H9 (cell line): Measurements from ENCODE around the gene BATF. TPM values are rescaled to one million over a fixed set of nuclear protein-coding genes. Genes with fewer than 3 reads are reported as not detected.

Experiments used
- DNase-seq: peaks from one replicate; pipeline ENCODE4 v3.0.0-alpha.2; 2017
- H2AFZ ChIP-seq: one replicate; pipeline ENCODE4 v1.6.1; 2013; ENCODE audit warnings: mild to moderate bottlenecking, low read length, control low read depth, moderate library complexity
- H2AK5ac ChIP-seq: 2 replicates; pipeline ENCODE4 v1.6.1; 2013; ENCODE audit warnings: low read length, control low read depth, mixed read lengths; ENCODE audit not compliant: insufficient read length
- H2BK120ac ChIP-seq: one replicate; pipeline ENCODE4 v1.6.1; 2013; ENCODE audit warnings: low read depth, mild to moderate bottlenecking, low read length, control low read depth, inconsistent platforms; ENCODE audit not compliant: poor library complexity, severe bottlenecking
- H2BK12ac ChIP-seq: 2 replicates; pipeline ENCODE4 v1.6.1; 2013; ENCODE audit warnings: low read length, control low read depth, mixed read lengths, low read depth; ENCODE audit not compliant: insufficient read length
- H2BK15ac ChIP-seq: 2 replicates; pipeline ENCODE4 v1.6.1; 2013; ENCODE audit warnings: low read depth, low read length, control low read depth
- H2BK20ac ChIP-seq: one replicate; pipeline ENCODE4 v1.6.1; 2013; ENCODE audit warnings: low read depth, mild to moderate bottlenecking, low read length, control low read depth, inconsistent platforms; ENCODE audit not compliant: poor library complexity, severe bottlenecking
- H2BK5ac ChIP-seq: 2 replicates; pipeline ENCODE4 v1.6.1; 2013; ENCODE audit warnings: low read length, control low read depth, mixed read lengths; ENCODE audit not compliant: insufficient read length
- H3K14ac ChIP-seq: 2 replicates; pipeline ENCODE4 v1.6.1; 2013; ENCODE audit warnings: low read length, control low read depth; ENCODE audit not compliant: insufficient read depth
- H3K18ac ChIP-seq: 2 replicates; pipeline ENCODE4 v1.6.1; 2013; ENCODE audit warnings: low read depth, mild to moderate bottlenecking, mixed read lengths, low read length, control low read depth; ENCODE audit not compliant: insufficient read length
- H3K23ac ChIP-seq: 2 replicates; pipeline ENCODE4 v1.6.1; 2013; ENCODE audit warnings: low read length, control low read depth, mixed read lengths, low read depth; ENCODE audit not compliant: insufficient read length
- H3K23me2 ChIP-seq: 2 replicates; pipeline ENCODE4 v1.6.1; 2013; ENCODE audit warnings: low read depth, mild to moderate bottlenecking, mixed read lengths, low read length, control low read depth; ENCODE audit not compliant: insufficient read length, poor library complexity, severe bottlenecking
- H3K27ac ChIP-seq: 2 replicates; pipeline ENCODE4 v1.5.1; 2013; ENCODE audit warnings: low read length, control low read depth, mixed read lengths, low read depth; ENCODE audit not compliant: insufficient read length
- H3K27me3 ChIP-seq: 2 replicates; pipeline ENCODE4 v1.6.1; 2013; ENCODE audit warnings: low read length, control low read depth, inconsistent platforms; ENCODE audit not compliant: insufficient read depth
- H3K4ac ChIP-seq: 2 replicates; pipeline ENCODE4 v1.6.1; 2013; ENCODE audit warnings: low read depth, mild to moderate bottlenecking, control low read depth, inconsistent platforms, low read length, moderate library complexity
- H3K4me1 ChIP-seq: 2 replicates; pipeline ENCODE4 v1.6.1; 2013; ENCODE audit warnings: low read length, control low read depth, inconsistent platforms; ENCODE audit not compliant: insufficient read depth
- H3K4me2 ChIP-seq: 2 replicates; pipeline ENCODE4 v1.6.1; 2013; ENCODE audit warnings: low read length, control low read depth, mixed read lengths; ENCODE audit not compliant: insufficient read length, insufficient read depth
- H3K56ac ChIP-seq: 2 replicates; pipeline ENCODE4 v1.6.1; 2013; ENCODE audit warnings: low read depth, mild to moderate bottlenecking, mixed read lengths, low read length, control low read depth; ENCODE audit not compliant: insufficient read length
- H3K79me1 ChIP-seq: 2 replicates; pipeline ENCODE4 v1.6.1; 2013; ENCODE audit warnings: low read depth, mild to moderate bottlenecking, moderate library complexity, low read length, control low read depth, inconsistent platforms; ENCODE audit not compliant: insufficient read depth, poor library complexity, severe bottlenecking
- H3K79me2 ChIP-seq: 2 replicates; pipeline ENCODE4 v1.6.1; 2013; ENCODE audit warnings: low read length, control low read depth, inconsistent platforms; ENCODE audit not compliant: insufficient read depth
- H3K9ac ChIP-seq: 2 replicates; pipeline ENCODE4 v1.6.1; 2013; ENCODE audit warnings: low read length, control low read depth, mixed read lengths; ENCODE audit not compliant: insufficient read length; ENCODE audit errors: extremely low read depth
- H3K9me3 ChIP-seq: one replicate; pipeline ENCODE4 v1.6.1; 2013; ENCODE audit warnings: low read depth, low read length, inconsistent platforms; ENCODE audit not compliant: control insufficient read depth
- H3T11ph ChIP-seq: one replicate; pipeline ENCODE4 v1.6.1; 2013; ENCODE audit warnings: mild to moderate bottlenecking, low read length, control low read depth, inconsistent platforms
- H4K20me1 ChIP-seq: one replicate; pipeline ENCODE4 v1.6.1; 2013; ENCODE audit not compliant: control insufficient read depth, insufficient read length, insufficient read depth
- H4K5ac ChIP-seq: 2 replicates; pipeline ENCODE4 v1.6.1; 2013; ENCODE audit warnings: low read depth, mild to moderate bottlenecking, mixed read lengths, low read length, control low read depth; ENCODE audit not compliant: insufficient read length
- H4K8ac ChIP-seq: replicated peaks from 2 replicates; pipeline ENCODE4 v1.6.1; 2013; ENCODE audit warnings: low read length, control low read depth, mixed read lengths, low read depth; ENCODE audit not compliant: insufficient read length
- H4K91ac ChIP-seq: 2 replicates; pipeline ENCODE4 v1.6.1; 2013; ENCODE audit warnings: low read depth, mild to moderate bottlenecking, moderate library complexity, mixed read lengths, low read length, control low read depth; ENCODE audit not compliant: insufficient read length
- H3K27ac Mint-ChIP-seq, 3 experiments: 2 replicates in 2 of 3; 3 replicates in 1 of 3; pipeline ENCODE4 v1.8.0; 2020 to 2021; ENCODE audit warnings: mixed read lengths in 3 of 3, mild to moderate bottlenecking in 1 of 3, moderate library complexity in 1 of 3
- H3K27me3 Mint-ChIP-seq: 2 replicates; pipeline ENCODE4 v1.8.0; 2021; ENCODE audit warnings: low read depth, mild to moderate bottlenecking, moderate library complexity, mixed read lengths
- H3K36me3 Mint-ChIP-seq, 3 experiments: 2 replicates in 2 of 3; 3 replicates in 1 of 3; pipeline ENCODE4 v1.8.0; 2020 to 2021; ENCODE audit warnings: low read depth in 3 of 3, mixed read lengths in 3 of 3; ENCODE audit not compliant: insufficient read depth in 1 of 3
- H3K4me1 Mint-ChIP-seq, 2 experiments: 2 replicates each; pipeline ENCODE4 v1.8.0; 2020; ENCODE audit warnings: mixed read lengths in 2 of 2
- H3K4me3 Mint-ChIP-seq, 2 experiments: 2 replicates in 1 of 2; 3 replicates in 1 of 2; pipeline ENCODE4 v1.8.0; 2020 to 2021; ENCODE audit warnings: mild to moderate bottlenecking in 2 of 2, mixed read lengths in 2 of 2, moderate library complexity in 1 of 2
- H3K9me3 Mint-ChIP-seq, 2 experiments: 2 replicates in 1 of 2; 3 replicates in 1 of 2; pipeline ENCODE4 v1.8.0; 2020; ENCODE audit warnings: mild to moderate bottlenecking in 2 of 2, mixed read lengths in 2 of 2, moderate library complexity in 1 of 2
- WGBS: extraction: QIAGEN DNeasy Blood & Tissue Kit; methylation state at CpG from one replicate; pipeline ENCODE4 v1.1.7; 2013; ENCODE audit warnings: missing lambda C conversion rate, low lambda C conversion rate, mixed read lengths; ENCODE audit not compliant: insufficient read length; ENCODE audit errors: extremely low coverage; 5-methylcytosine and 5-hydroxymethylcytosine counted together
- total RNA-seq: library from RNA; stranded (reverse); gene quantifications from 2 replicates; pipeline ENCODE4 v1.2.1, GENCODE V29; 2021
- TF ChIP-seq, protein P1 (sequence below): fragments of 200-600 bp; sonication (generic); conservative IDR thresholded peaks from 3 replicates; pipeline ENCODE4 v1.8.0; 2021; ENCODE audit warnings: antibody characterized with exemption, mild to moderate bottlenecking

BATF gene
- total RNA-seq, 1 experiment from 2014 or later, result not detected

GRCh38 chr14:75562489-75562888 lies 40.2 kb downstream of the BATF start:
- H3K27me3 Mint-ChIP-seq, result peaks cover 15% of the 10 kb centered on the region
- H3K56ac ChIP-seq, result no peak overlapping the region
- H3K9ac ChIP-seq, result no peak overlapping the region
- H2AK5ac ChIP-seq, result no peak overlapping the region
- no peak overlapping the region for H3K4ac ChIP-seq
- H2BK12ac ChIP-seq, result no peak overlapping the region
- no peak overlapping the region for H3K23ac ChIP-seq
- no peak for DNase-seq
- no peaks in the 10 kb centered on the region for H3K79me2 ChIP-seq
- H4K5ac ChIP-seq, result no peak overlapping the region
- H2BK20ac ChIP-seq, result no peak overlapping the region
- peaks cover 0 to 5% (median 0%) of the 10 kb centered on the region in 3 experiments; a peak in 2 of 7 replicates for H3K36me3 Mint-ChIP-seq
- H2BK120ac ChIP-seq, result no peak overlapping the region
- no peak overlapping the region for H3T11ph ChIP-seq
- H4K91ac ChIP-seq, result no peak overlapping the region
- H3K14ac ChIP-seq, result no peak overlapping the region
- H3K27ac Mint-ChIP-seq, result no peak overlapping the region; a peak in 2 of 7 replicates
- no peak overlapping the region for H3K4me3 Mint-ChIP-seq
- no CpG with 5 or more reads among the region's 4 CpGs for WGBS
- H3K27me3 ChIP-seq, result no peaks in the 10 kb centered on the region
- TF ChIP-seq, protein P1, sequence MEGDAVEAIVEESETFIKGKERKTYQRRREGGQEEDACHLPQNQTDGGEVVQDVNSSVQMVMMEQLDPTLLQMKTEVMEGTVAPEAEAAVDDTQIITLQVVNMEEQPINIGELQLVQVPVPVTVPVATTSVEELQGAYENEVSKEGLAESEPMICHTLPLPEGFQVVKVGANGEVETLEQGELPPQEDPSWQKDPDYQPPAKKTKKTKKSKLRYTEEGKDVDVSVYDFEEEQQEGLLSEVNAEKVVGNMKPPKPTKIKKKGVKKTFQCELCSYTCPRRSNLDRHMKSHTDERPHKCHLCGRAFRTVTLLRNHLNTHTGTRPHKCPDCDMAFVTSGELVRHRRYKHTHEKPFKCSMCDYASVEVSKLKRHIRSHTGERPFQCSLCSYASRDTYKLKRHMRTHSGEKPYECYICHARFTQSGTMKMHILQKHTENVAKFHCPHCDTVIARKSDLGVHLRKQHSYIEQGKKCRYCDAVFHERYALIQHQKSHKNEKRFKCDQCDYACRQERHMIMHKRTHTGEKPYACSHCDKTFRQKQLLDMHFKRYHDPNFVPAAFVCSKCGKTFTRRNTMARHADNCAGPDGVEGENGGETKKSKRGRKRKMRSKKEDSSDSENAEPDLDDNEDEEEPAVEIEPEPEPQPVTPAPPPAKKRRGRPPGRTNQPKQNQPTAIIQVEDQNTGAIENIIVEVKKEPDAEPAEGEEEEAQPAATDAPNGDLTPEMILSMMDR, result no peak
- H3K27ac ChIP-seq, result no peak overlapping the region
- no peaks in the 10 kb centered on the region for H3K4me1 ChIP-seq
- H3K18ac ChIP-seq, result no peak overlapping the region
- H3K79me1 ChIP-seq, result no peaks in the 10 kb centered on the region
- H3K4me2 ChIP-seq, result no peak overlapping the region
- no peaks in the 10 kb centered on the region for H3K23me2 ChIP-seq
- H2AFZ ChIP-seq, result no peak overlapping the region
- H2BK15ac ChIP-seq, result no peak overlapping the region
- no peaks in the 10 kb centered on the region for H4K20me1 ChIP-seq
- H3K9me3 Mint-ChIP-seq, result peaks cover 0 to 6% of the 10 kb centered on the region in 2 experiments; a peak in 2 of 5 replicates
- peaks cover 6 to 13% of the 10 kb centered on the region in 2 experiments for H3K4me1 Mint-ChIP-seq
- H4K8ac ChIP-seq, result no peak overlapping the region
- no peaks in the 10 kb centered on the region for H3K9me3 ChIP-seq
- no peak overlapping the region for H2BK5ac ChIP-seq
